CD4-positive, alpha-beta T cell (primary cell): ENCODE data around the gene TSPAN8. TPM values are rescaled to one million over a fixed set of nuclear protein-coding genes. Genes with fewer than 3 reads are reported as not detected.
"Not testable (repeated sequence)": the region's sequence is repeated elsewhere in the genome, so short reads cannot be mapped to it uniquely, and the experiment has no call there.

Experiments
- ATAC-seq: fragments of 200-7000 bp; cut with Tn5 transposase; one replicate; pipeline ENCODE4 v1.10.0; 2022; ENCODE audit warnings: mild to moderate bottlenecking; ENCODE audit not compliant: poor library complexity
- CTCF ChIA-PET: fragments of 350-600 bp; sonication (Branson Sonifier 250); formaldehyde crosslinking; loops from one replicate; lab custom pipeline; 2021; ENCODE audit warnings: antibody characterized with exemption, inconsistent platforms; lab: Charles Lee
- POLR2A ChIA-PET: fragments of 350-600 bp; sonication (Branson Sonifier 250); formaldehyde crosslinking; loops from one replicate; lab custom pipeline; 2021; ENCODE audit warnings: antibody characterized with exemption, inconsistent platforms; lab: Charles Lee
- DNase-seq, 14 experiments: peaks; one replicate each; pipeline ENCODE4 v3.0.0-alpha.2; 2013 to 2020; ENCODE audit warnings: mixed read lengths in 2 of 14
- H3K27ac ChIP-seq, 2 donors: one replicate each; pipeline versions ENCODE4 v1.5.1 to v1.7.0; 2013; ENCODE audit warnings: low read length in 2 of 2, low read depth in 1 of 2, mild to moderate bottlenecking in 1 of 2
- H3K27me3 ChIP-seq, 2 experiments: 1 replicate in 1 of 2; 2 replicates in 1 of 2; pipeline versions ENCODE4 v1.6.1 to v1.7.0; 2013; ENCODE audit warnings: low read length in 2 of 2, control low read depth in 1 of 2, mild to moderate bottlenecking in 1 of 2, moderate library complexity in 1 of 2; ENCODE audit not compliant: insufficient read depth in 2 of 2, control insufficient read depth in 1 of 2
- H3K36me3 ChIP-seq: one replicate; pipeline ENCODE4 v1.6.1; 2013; ENCODE audit warnings: low read length, control low read depth; ENCODE audit not compliant: insufficient read depth
- H3K4me1 ChIP-seq: one replicate; pipeline ENCODE4 v1.6.1; 2013; ENCODE audit warnings: low read length, control low read depth; ENCODE audit not compliant: insufficient read depth
- H3K4me3 ChIP-seq: one replicate; pipeline ENCODE4 v1.5.1; 2013; ENCODE audit warnings: mild to moderate bottlenecking, low read length, moderate library complexity
- H3K9me3 ChIP-seq, 2 experiments: 1 replicate in 1 of 2; 2 replicates in 1 of 2; pipeline versions ENCODE4 v1.6.1 to v1.7.0; 2013; ENCODE audit warnings: low read length in 2 of 2, mild to moderate bottlenecking in 2 of 2, control low read depth in 1 of 2, moderate library complexity in 1 of 2; ENCODE audit not compliant: control insufficient read depth in 1 of 2, insufficient read depth in 1 of 2
- H3K27ac Mint-ChIP-seq: one replicate; pipeline ENCODE4 v1.8.0; 2020; ENCODE audit warnings: mixed read lengths
- H3K27me3 Mint-ChIP-seq: one replicate; pipeline ENCODE4 v1.8.0; 2021; ENCODE audit warnings: mixed read lengths
- H3K36me3 Mint-ChIP-seq: one replicate; pipeline ENCODE4 v1.8.0; 2021; ENCODE audit warnings: low read depth, mixed read lengths
- H3K4me1 Mint-ChIP-seq: one replicate; pipeline ENCODE4 v1.8.0; 2021; ENCODE audit warnings: low read depth, mixed read lengths
- H3K4me3 Mint-ChIP-seq: one replicate; pipeline ENCODE4 v1.8.0; 2020; ENCODE audit warnings: mild to moderate bottlenecking, mixed read lengths
- H3K9me3 Mint-ChIP-seq: one replicate; pipeline ENCODE4 v1.8.0; 2020; ENCODE audit warnings: mixed read lengths
- intact Hi-C, 2 experiments: fragments of 100-400 bp; cut with DNase I in 1 of 2; cut with micrococcal nuclease in 1 of 2; formaldehyde crosslinking; loops; one replicate each; pipeline versions ENCODE4 v1.15.1 to v1.9.0; 2023 to 2025; cut with DNase I, micrococcal nuclease
- total RNA-seq, 174 experiments: library from RNA in 2 of 174; stranded (reverse) in 2 of 174; gene quantifications; one replicate each; pipeline ENCODE4 v1.2.3 and lab custom pipeline; 2021 to 2026
- TF ChIP-seq, protein P1 (sequence below): fragments of 200-600 bp; IDR thresholded peaks from one replicate; pipeline ENCODE4 v1.8.0; 2022; ENCODE audit warnings: antibody characterized with exemption, mild to moderate bottlenecking

Gene TSPAN8
- total RNA-seq, 2 experiments from 2014 or later, result not detected

- peaks cover 9% of the 10 kb centered on the region for H3K9me3 Mint-ChIP-seq
- intact Hi-C loops, result no loop called here
- no peaks in the 10 kb centered on the region for H3K36me3 Mint-ChIP-seq
- no peak overlapping the region for H3K27ac ChIP-seq
- ChIA-PET CTCF (no interaction called here), POLR2A (no interaction called here)
- H3K4me1 Mint-ChIP-seq, result no peaks in the 10 kb centered on the region
- DNase-seq, result no peak
- H3K4me1 ChIP-seq, result no peaks in the 10 kb centered on the region
- peaks cover 0 to 13% of the 10 kb centered on the region in 2 experiments for H3K9me3 ChIP-seq
- H3K36me3 ChIP-seq, result no peaks in the 10 kb centered on the region
- TF ChIP-seq, protein P1, sequence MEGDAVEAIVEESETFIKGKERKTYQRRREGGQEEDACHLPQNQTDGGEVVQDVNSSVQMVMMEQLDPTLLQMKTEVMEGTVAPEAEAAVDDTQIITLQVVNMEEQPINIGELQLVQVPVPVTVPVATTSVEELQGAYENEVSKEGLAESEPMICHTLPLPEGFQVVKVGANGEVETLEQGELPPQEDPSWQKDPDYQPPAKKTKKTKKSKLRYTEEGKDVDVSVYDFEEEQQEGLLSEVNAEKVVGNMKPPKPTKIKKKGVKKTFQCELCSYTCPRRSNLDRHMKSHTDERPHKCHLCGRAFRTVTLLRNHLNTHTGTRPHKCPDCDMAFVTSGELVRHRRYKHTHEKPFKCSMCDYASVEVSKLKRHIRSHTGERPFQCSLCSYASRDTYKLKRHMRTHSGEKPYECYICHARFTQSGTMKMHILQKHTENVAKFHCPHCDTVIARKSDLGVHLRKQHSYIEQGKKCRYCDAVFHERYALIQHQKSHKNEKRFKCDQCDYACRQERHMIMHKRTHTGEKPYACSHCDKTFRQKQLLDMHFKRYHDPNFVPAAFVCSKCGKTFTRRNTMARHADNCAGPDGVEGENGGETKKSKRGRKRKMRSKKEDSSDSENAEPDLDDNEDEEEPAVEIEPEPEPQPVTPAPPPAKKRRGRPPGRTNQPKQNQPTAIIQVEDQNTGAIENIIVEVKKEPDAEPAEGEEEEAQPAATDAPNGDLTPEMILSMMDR, result no peak
- no peak for ATAC-seq
- H3K4me3 ChIP-seq, result no peak overlapping the region
- H3K27me3 ChIP-seq, result no peaks in the 10 kb centered on the region
- no peak overlapping the region for H3K4me3 Mint-ChIP-seq
- no peaks in the 10 kb centered on the region for H3K27me3 Mint-ChIP-seq
- H3K27ac Mint-ChIP-seq, result no peak overlapping the region
Observed at GRCh38 chr12:71166862-71167496, 9.2 kb upstream of the TSPAN8 start.

DNA sequence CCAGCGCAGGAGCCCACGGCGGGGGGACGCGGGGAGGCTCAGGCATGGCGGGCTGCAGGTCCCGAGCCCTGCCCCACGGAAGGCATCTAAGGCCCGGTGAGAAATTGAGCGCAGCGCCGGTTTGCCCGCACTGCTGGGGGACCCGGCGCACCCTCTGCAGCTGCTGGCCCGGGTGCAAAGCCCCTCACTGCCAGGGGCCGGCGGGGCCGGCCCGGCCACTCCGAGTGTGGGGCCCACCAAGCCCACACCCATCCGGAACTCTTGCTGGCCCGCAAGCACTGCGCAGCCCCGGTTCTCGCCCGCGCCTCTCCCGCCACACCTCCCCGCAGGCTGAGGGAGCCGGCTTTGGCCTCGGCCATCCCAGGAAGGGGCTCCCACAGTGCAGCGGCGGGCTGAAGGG is 8.5 kb upstream of the TSPAN8 start:
- H3K27me3 Mint-ChIP-seq, result no peaks in the 10 kb centered on the region
- no peak overlapping the region for H3K4me3 ChIP-seq
- TF ChIP-seq, protein P1, result no peak
- no peak overlapping the region for H3K4me3 Mint-ChIP-seq
- H3K27me3 ChIP-seq, result no peaks in the 10 kb centered on the region
- no peak overlapping the region for H3K27ac ChIP-seq
- peaks cover 0 to 9% of the 10 kb centered on the region in 2 experiments for H3K9me3 ChIP-seq
- no peaks in the 10 kb centered on the region for H3K4me1 Mint-ChIP-seq
- H3K9me3 Mint-ChIP-seq, result peaks cover 9% of the 10 kb centered on the region
- CTCF ChIA-PET, result no interaction called here
- intact Hi-C loops, result no loop called here
- no peaks in the 10 kb centered on the region for H3K36me3 Mint-ChIP-seq
- ATAC-seq (no peak), DNase-seq (no peak)
- no peak overlapping the region for H3K27ac Mint-ChIP-seq
- POLR2A ChIA-PET, result no interaction called here
- H3K36me3 ChIP-seq, result no peaks in the 10 kb centered on the region
- no peaks in the 10 kb centered on the region for H3K4me1 ChIP-seq

DNA sequence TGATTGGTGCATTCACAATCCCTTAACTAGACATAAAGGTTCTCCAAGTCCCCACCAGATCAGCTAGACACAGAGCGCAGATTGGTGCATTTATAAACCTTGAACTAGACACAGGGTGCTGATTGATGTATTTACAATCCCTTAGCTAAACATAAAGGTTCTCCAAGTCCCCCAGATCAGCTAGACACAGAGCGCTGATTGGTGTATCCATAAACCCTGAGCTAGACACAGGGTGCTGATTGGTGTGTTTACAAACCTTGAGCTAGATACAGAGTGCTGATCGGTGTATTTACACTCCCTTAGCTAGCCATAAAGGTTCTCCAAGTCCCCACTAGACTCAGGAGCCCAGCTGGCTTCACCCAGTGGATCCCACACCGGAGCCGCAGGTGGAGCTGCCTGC is 8.0 kb upstream of the TSPAN8 start:
- POLR2A ChIA-PET, H3K4me3 Mint-ChIP-seq: not testable (repeated sequence)

More for the DNA sequence above, 8.0 kb upstream of the TSPAN8 start:
- DNase-seq, intact Hi-C loops, H3K36me3 ChIP-seq, H3K27ac Mint-ChIP-seq, H3K36me3 Mint-ChIP-seq, H3K4me1 Mint-ChIP-seq, H3K4me1 ChIP-seq, H3K9me3 Mint-ChIP-seq, H3K27me3 ChIP-seq, CTCF ChIA-PET, H3K27me3 Mint-ChIP-seq, H3K9me3 ChIP-seq, H3K4me3 ChIP-seq, H3K27ac ChIP-seq, ATAC-seq: not testable (repeated sequence)
